Measurements from ENCODE around the gene PLAGL1. TPM values are rescaled to one million over a fixed set of nuclear protein-coding genes. Genes with fewer than 3 reads are reported as not detected.

Gene PLAGL1
- total and polyA plus RNA-seq, 4 donors, result 1.3 to 6.3 (median 2.0) TPM

GRCh38 chr6:143959927-143960326, 48.1 kb downstream of the PLAGL1 start:
- H3K36me3 ChIP-seq (ENCODE audit: control insufficient read depth in 4 of 4, insufficient read depth in 3 of 4, low read depth in 1 of 4, low read length in 3 of 4), result no peaks in the 10 kb centered on the region
- WGBS, result 32% methylated on average over 4 of the region's 4 CpGs
- H3K9ac ChIP-seq (ENCODE audit: low read depth in 1 of 2, low read length in 2 of 2), result no peak overlapping the region
- H3K27ac ChIP-seq (ENCODE audit: low read depth in 1 of 2, low read length in 2 of 2), result no peak overlapping the region
- peaks cover 0 to 3% (median 0%) of the 10 kb centered on the region in 4 donors for H3K27me3 ChIP-seq (ENCODE audit: control insufficient read depth in 4 of 4, insufficient read depth in 4 of 4, low read length in 3 of 4)
- no peaks in the 10 kb centered on the region for H3K9me3 ChIP-seq (ENCODE audit: control insufficient read depth in 4 of 4, low read length in 3 of 4)
- no peak for DNase-seq (ENCODE audit: low spot score)
- H3K4me3 ChIP-seq (ENCODE audit: low read depth in 1 of 3, low read length in 3 of 3), result no peak overlapping the region
- H3K4me1 ChIP-seq (ENCODE audit: control insufficient read depth in 4 of 4, insufficient read depth in 4 of 4, low read length in 3 of 4), result no peaks in the 10 kb centered on the region
- TF ChIP-seq NR2F2 (IDR thresholded peaks at IDR 0.05), result no peak
- TF ChIP-seq FOXA1 (IDR thresholded peaks at IDR 0.05), result no peak
- TF ChIP-seq RAD21 (IDR thresholded peaks at IDR 0.05), result no peak
- no peak for TF ChIP-seq FOXA2 (IDR thresholded peaks at IDR 0.05)

GRCh38 chr6:143958839-143959399, 49.1 kb downstream of the PLAGL1 start:
- Histone ChIP-seq H3K9me3 (ENCODE audit: control insufficient read depth in 4 of 4, low read length in 3 of 4) (no peaks in the 10 kb centered on the region), H3K36me3 (ENCODE audit: control insufficient read depth in 4 of 4, insufficient read depth in 3 of 4, low read depth in 1 of 4, low read length in 3 of 4) (no peaks in the 10 kb centered on the region), H3K9ac (ENCODE audit: low read depth in 1 of 2, low read length in 2 of 2) (no peak overlapping the region), H3K27me3 (ENCODE audit: control insufficient read depth in 4 of 4, insufficient read depth in 4 of 4, low read length in 3 of 4) (peaks cover 0 to 3% (median 0%) of the 10 kb centered on the region in 4 donors), H3K4me3 (ENCODE audit: low read depth in 1 of 3, low read length in 3 of 3) (no peak overlapping the region), H3K27ac (ENCODE audit: low read depth in 1 of 2, low read length in 2 of 2) (no peak overlapping the region), H3K4me1 (ENCODE audit: control insufficient read depth in 4 of 4, insufficient read depth in 4 of 4, low read length in 3 of 4) (no peaks in the 10 kb centered on the region)
- TF ChIP-seq EGR1 (IDR thresholded peaks at IDR 0.05; ENCODE audit: low read depth in 2 of 2), result no peak
- TF ChIP-seq ATF3 (IDR thresholded peaks at IDR 0.05), result no peak
- no peak for TF ChIP-seq JUND (IDR thresholded peaks at IDR 0.05)
- TF ChIP-seq NR2F2 (IDR thresholded peaks at IDR 0.05), result no peak
- no peak for TF ChIP-seq CTCF (IDR thresholded peaks at IDR 0.05; ENCODE audit: low read depth, low read length, missing input control)
- TF ChIP-seq GABPA (IDR thresholded peaks at IDR 0.05 in 1 of 2, conservative IDR thresholded peaks at IDR 0.05 in 1 of 2), result no peak
- no peak for TF ChIP-seq FOXA1 (IDR thresholded peaks at IDR 0.05)
- no peak for TF ChIP-seq HNF4A (conservative IDR thresholded peaks at IDR 0.05)
- TF ChIP-seq, protein P1, sequence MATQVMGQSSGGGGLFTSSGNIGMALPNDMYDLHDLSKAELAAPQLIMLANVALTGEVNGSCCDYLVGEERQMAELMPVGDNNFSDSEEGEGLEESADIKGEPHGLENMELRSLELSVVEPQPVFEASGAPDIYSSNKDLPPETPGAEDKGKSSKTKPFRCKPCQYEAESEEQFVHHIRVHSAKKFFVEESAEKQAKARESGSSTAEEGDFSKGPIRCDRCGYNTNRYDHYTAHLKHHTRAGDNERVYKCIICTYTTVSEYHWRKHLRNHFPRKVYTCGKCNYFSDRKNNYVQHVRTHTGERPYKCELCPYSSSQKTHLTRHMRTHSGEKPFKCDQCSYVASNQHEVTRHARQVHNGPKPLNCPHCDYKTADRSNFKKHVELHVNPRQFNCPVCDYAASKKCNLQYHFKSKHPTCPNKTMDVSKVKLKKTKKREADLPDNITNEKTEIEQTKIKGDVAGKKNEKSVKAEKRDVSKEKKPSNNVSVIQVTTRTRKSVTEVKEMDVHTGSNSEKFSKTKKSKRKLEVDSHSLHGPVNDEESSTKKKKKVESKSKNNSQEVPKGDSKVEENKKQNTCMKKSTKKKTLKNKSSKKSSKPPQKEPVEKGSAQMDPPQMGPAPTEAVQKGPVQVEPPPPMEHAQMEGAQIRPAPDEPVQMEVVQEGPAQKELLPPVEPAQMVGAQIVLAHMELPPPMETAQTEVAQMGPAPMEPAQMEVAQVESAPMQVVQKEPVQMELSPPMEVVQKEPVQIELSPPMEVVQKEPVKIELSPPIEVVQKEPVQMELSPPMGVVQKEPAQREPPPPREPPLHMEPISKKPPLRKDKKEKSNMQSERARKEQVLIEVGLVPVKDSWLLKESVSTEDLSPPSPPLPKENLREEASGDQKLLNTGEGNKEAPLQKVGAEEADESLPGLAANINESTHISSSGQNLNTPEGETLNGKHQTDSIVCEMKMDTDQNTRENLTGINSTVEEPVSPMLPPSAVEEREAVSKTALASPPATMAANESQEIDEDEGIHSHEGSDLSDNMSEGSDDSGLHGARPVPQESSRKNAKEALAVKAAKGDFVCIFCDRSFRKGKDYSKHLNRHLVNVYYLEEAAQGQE (IDR thresholded peaks at IDR 0.05), result no peak
- no peak for TF ChIP-seq RAD21 (IDR thresholded peaks at IDR 0.05)
- TF ChIP-seq TAF1 (conservative IDR thresholded peaks at IDR 0.05), result no peak
- TF ChIP-seq HNF4G (IDR thresholded peaks at IDR 0.05), result no peak
- TF ChIP-seq SP1 (IDR thresholded peaks at IDR 0.05), result no peak
- TF ChIP-seq YY1 (IDR thresholded peaks at IDR 0.05), result no peak
- no peak for TF ChIP-seq RXRA (IDR thresholded peaks at IDR 0.05)
- no peak for TF ChIP-seq MAX (IDR thresholded peaks at IDR 0.05)
- WGBS, result 56% methylated on average over 11 of the region's 11 CpGs
- DNase-seq (ENCODE audit: low spot score), result no peak
